ENCODE data around the gene MDH2.
"Not testable (repeated sequence)": the region's sequence is repeated elsewhere in the genome, so short reads cannot be mapped to it uniquely, and the experiment has no call there.

MDH2 gene

GRCh38 chr7:76071316-76072242 is 23.7 kb downstream of the MDH2 start:
- DNase-seq (ENCODE audit: low read depth, low spot score) = no peak

- DNase-seq (ENCODE audit: low read depth, low spot score) = no peak
Measured at GRCh38 chr7:76072243-76073148, 24.6 kb downstream of the MDH2 start.

DNA sequence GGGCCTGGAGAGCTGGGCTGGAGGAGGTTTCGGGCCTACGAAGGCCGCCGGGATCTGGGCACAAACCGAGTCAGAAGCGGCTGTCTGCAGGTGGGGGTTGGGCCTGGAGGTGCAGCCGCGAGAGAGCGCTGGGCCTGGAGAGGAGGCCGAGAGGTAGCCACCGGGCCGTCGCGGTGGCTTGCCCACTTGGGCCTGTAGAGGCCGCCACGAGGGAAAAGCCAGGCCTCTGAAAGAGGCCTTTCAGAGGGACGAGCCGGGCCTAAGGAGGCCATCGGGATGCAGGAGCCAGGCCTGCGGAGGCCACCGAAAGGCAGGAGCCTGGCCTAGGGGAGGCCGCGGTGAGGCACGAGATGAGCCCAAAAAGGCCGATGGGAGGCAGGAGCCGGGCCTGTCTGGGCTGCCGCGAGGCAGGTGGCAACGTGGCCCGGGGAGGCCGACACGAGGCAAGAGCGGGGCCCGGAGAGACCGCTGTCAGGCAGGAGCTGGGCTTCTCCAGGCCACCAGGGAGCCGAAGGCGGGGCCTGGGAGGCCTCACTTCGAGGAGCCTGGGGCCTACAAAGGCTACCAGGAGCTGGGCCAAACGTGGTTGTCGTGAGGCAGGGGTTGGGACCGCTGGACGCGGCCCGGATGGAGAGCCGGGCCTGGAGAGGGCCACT is 25.6 kb downstream of the MDH2 start:
- no peak for DNase-seq (ENCODE audit: low read depth, low spot score)

- no peak for DNase-seq (ENCODE audit: low read depth, low spot score)
Measured at GRCh38 chr7:76074306-76074971, 26.5 kb downstream of the MDH2 start.

DNA sequence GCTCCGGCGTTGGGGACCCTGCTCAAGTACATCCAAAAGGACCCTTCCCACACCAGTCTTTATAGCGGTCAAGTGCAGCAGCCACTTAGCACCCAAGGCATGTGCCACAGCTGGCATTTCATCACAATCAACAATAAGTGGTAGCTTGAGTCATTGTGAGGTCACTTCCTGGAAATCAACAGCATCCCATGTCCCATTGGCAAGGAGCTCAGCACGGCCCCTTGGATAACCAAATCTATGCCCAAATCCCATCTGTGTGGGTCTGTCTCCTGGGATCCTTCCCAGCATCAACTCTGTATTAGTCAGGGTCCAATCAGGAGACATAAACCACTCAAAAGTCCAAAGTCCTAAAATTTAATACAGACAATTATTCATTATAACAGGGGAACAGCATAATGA is 27.1 kb downstream of the MDH2 start:
- no peak for DNase-seq (ENCODE audit: low read depth, low spot score)

GRCh38 chr7:76076995-76077394 is 29.1 kb downstream of the MDH2 start:
- no peak for DNase-seq (ENCODE audit: low read depth, low spot score)

DNA sequence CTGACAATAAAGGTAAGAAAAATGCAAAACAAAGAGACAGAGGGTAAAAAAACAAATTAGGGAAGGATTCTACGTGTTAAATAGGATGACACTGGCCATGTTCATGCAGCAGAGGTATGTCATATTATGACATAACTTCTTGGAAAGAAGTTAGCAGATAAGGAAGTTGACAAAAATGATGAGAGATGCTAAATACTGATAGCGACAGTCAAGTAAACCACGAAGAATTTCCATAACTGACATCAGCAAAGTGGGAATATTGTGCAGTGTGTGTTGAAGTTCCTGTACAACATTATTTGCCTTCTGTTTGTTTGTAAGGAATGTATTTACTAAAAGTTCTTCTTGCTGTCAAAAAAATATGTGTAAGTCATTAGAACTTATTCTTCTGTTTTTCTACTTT is 29.5 kb downstream of the MDH2 start:
- DNase-seq (ENCODE audit: low read depth, low spot score) = no peak

- DNase-seq (ENCODE audit: low read depth, low spot score) = no peak
Measured at GRCh38 chr7:76080204-76080603, 32.3 kb downstream of the MDH2 start.

DNA sequence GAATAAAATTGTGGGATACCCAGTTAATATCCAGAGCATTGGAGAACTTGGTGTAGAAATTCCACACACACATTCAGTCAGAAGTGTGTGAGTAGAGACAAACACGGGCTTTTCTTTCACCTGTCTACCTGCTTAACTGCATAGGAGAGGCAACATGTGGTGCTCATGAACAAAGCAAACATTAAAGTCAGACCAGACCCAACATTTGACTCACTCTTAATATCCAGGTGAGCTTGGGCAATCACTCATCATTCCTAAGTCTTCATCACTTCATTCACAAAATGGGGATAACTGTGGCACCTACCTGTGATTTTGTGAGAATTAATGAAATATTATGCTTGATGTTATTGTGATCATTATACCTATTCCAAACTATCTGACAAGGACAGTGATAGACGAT is 36.2 kb downstream of the MDH2 start:
- not testable (repeated sequence) for DNase-seq (ENCODE audit: low read depth, low spot score)

GRCh38 chr7:76086070-76086469 is 38.2 kb downstream of the MDH2 start:
- no peak for DNase-seq (ENCODE audit: low read depth, low spot score)

- not testable (repeated sequence) for DNase-seq (ENCODE audit: low read depth, low spot score)
Measured at GRCh38 chr7:76087362-76087791, 39.5 kb downstream of the MDH2 start.

- no peak for DNase-seq (ENCODE audit: low read depth, low spot score)
Measured at GRCh38 chr7:76089865-76090475, 42.1 kb downstream of the MDH2 start.

- no peak for DNase-seq (ENCODE audit: low read depth, low spot score)
Measured at GRCh38 chr7:76091506-76091905, 43.6 kb downstream of the MDH2 start.

GRCh38 chr7:76093531-76093930 is 45.6 kb downstream of the MDH2 start:
- not testable (repeated sequence) for DNase-seq (ENCODE audit: low read depth, low spot score)

DNA sequence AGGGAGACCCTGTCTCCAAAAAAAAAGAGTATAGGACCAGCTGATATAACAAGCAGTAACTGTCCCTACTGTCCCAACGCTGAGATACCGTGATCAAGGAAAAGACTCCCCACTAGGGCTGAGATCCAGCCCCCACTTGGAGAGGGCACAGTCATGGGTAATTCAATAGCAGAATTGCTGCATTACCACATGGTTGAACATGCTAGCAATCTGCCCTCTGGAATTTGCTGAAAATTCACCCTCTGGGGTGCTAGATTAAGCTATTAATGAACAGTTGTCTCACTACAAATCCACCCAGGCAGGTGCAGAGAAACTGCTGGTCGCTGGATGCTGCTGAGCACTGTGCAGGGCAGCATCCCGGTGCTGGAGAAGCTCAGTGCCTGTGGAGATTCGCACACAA is 46.4 kb downstream of the MDH2 start:
- not testable (repeated sequence) for DNase-seq (ENCODE audit: low read depth, low spot score)

DNA sequence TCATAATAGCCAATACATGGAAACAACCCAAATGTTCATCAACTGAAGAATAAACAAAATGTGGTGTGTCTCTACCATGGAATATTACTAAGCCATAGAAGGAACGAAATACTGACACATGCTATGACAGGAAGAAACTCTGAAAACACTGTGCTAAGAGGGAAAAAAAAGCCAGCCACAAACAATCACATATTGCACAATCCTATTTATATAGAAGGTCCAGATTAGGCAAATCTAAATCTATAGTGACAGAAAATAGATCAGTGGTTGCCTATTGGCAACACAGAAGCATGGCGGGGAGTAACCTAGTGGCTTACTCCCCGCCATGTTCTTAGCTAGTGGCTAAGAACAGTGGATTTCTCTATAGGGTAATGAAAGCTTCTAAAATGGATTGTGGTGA is 48.0 kb downstream of the MDH2 start:
- DNase-seq (ENCODE audit: low read depth, low spot score) = no peak

GRCh38 chr7:76101693-76102437 is 54.0 kb downstream of the MDH2 start:
- DNase-seq (ENCODE audit: low read depth, low spot score) = not testable (repeated sequence)

DNA sequence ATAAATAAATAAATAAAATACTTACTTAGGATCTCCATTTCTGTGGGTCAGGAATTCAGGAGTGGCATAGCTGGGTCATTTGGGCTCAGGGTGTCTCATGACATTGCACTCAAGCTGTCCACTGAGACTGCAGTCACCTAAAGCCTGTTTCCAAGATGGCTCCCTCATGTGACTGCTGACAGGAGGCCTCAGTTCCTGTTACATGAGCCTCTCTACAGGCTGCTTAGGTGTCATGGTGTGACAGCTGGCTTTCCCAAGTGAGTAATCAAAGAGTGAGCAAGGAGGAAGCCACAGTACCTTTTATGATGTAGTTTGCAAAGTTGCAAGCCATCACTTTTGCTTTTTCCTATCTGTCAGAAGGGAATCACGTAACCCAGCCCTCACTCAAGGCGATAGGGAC is 55.9 kb downstream of the MDH2 start:
- not testable (repeated sequence) for DNase-seq (ENCODE audit: low read depth, low spot score)

- not testable (repeated sequence) for DNase-seq (ENCODE audit: low read depth, low spot score)
Measured at GRCh38 chr7:76106130-76106529, 58.2 kb downstream of the MDH2 start.

GRCh38 chr7:76106893-76107292 is 59.0 kb downstream of the MDH2 start:
- no peak for DNase-seq (ENCODE audit: low read depth, low spot score)
